ENCODE results near the gene LSM3. TPM values are rescaled to one million over a fixed set of nuclear protein-coding genes. Genes with fewer than 3 reads are reported as not detected.

LSM3 gene
- total RNA-seq, 4 donors from 2014 or later = 11.6 to 16.8 (median 14.2) TPM

DNA sequence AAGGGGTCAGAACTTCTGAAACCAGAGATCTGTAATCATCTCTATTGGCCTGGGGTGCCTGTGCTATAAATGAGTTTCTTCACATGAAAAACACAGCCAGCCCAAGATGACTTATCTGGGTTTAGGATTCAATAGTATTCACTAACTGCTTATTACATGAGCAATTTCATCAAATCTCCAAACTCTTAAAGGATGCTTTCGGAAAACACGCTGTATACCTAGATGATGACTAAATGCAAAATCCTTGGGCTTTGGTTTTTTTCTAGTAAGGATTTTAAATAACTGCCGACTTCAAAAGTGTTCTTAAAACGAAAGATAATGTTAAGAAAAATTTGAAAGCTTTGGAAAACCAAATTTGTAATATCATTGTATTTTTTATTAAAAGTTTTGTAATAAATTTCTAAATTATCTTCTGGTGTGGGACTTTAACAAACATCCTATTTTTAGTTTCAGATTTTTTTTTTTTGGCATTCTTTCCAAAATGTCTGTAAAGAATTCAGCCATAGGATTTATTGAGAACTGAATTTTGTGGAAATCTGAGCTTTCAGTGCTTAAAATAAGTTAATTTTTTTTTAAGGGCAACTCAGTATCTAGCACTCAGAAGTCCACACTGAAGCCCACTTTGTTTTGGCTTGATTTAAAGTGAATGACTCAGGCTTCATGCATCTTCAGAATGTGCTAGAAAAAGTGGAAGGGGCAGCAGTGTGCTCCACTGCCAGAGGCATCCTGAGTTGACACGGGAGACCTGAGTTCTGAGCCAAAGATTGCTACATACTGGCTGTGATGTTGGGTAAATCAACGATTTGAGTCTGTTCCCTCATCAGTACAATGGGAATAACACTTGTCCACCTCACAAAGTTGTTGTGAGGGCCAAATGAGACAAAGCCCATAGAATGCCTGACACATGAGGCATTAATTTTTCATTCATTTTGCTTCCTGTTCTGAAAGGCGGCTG is 35.1 kb upstream of the LSM3 start:
- no peak overlapping the region for H3K4me3 ChIP-seq
- peaks cover 0 to 61% of the 10 kb centered on the region in 2 donors for H3K36me3 ChIP-seq
- no peak for TF ChIP-seq POLR2A (IDR thresholded peaks at IDR 0.05)
- TF ChIP-seq, protein P1, sequence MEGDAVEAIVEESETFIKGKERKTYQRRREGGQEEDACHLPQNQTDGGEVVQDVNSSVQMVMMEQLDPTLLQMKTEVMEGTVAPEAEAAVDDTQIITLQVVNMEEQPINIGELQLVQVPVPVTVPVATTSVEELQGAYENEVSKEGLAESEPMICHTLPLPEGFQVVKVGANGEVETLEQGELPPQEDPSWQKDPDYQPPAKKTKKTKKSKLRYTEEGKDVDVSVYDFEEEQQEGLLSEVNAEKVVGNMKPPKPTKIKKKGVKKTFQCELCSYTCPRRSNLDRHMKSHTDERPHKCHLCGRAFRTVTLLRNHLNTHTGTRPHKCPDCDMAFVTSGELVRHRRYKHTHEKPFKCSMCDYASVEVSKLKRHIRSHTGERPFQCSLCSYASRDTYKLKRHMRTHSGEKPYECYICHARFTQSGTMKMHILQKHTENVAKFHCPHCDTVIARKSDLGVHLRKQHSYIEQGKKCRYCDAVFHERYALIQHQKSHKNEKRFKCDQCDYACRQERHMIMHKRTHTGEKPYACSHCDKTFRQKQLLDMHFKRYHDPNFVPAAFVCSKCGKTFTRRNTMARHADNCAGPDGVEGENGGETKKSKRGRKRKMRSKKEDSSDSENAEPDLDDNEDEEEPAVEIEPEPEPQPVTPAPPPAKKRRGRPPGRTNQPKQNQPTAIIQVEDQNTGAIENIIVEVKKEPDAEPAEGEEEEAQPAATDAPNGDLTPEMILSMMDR (IDR thresholded peaks at IDR 0.05 in 4 of 5, conservative IDR thresholded peaks at IDR 0.05 in 1 of 5) = no peak
- in situ Hi-C loops (cut with MboI; ENCODE audit: low sequenced_read_pairs in 4 of 4) = loop anchor here in 1 of 4 donors (25.0 kb wide), 1 partner anchor 919 kb away; the partner anchor contains the start of gene MRPS25
- no peaks in the 10 kb centered on the region for H3K27me3 ChIP-seq
- H3K4me1 ChIP-seq = peaks cover 24 to 35% of the 10 kb centered on the region in 2 donors
- ATAC-seq (peak; percentile 69 to 73), DNase-seq (peak; percentile 58 to 75)
- peak overlapping the region; percentile 76 to 97 (median 80) for H3K27ac ChIP-seq
- H3K9me3 ChIP-seq = no peaks in the 10 kb centered on the region
- intact Hi-C loops (cut with DNase I; ENCODE audit: low total_unique reads) = no loop called here

DNA sequence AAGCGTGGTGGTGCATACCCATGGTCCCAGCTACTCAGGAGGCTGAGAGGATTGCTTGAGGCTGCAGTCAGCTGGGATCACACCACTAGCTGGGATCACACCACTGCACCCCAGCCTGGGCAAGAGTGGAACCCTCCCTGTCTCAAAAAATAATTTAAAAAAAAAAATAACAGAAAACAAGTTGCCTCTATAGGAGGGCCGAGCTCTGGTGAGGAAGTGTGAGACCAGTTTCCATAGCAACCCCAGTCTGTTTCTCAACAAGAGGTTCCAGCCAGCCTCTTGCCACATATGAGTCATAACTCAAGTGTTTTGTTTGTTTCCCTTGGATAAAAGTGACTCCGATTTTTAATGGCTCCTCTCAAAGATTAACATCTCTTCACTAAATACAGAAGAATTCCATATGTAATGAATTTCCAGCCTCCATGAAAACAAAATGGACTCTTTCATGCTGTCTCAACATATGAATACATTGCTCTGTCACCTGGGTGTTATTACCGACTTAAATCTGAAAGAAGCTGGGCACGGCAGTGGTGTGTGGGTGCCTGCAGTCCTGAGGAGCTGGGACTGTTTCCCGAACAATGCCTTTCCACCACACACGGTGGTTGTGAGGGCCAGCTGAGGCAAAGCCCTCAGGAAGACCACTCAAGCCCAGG is 34.1 kb upstream of the LSM3 start:
- H3K4me1 ChIP-seq = peaks cover 24 to 35% of the 10 kb centered on the region in 2 donors
- peak overlapping the region; percentile 76 to 97 (median 80) for H3K27ac ChIP-seq
- H3K36me3 ChIP-seq = peaks cover 0 to 51% of the 10 kb centered on the region in 2 donors
- H3K4me3 ChIP-seq = peak overlapping the region in 3 of 4 donors; percentile 18 to 38 (median 29)
- peak; percentile 76 to 81 for DNase-seq
- in situ Hi-C loops (cut with MboI; ENCODE audit: low sequenced_read_pairs in 4 of 4) (loop anchor here in 1 of 4 donors (25.0 kb wide), 1 partner anchor 918 kb away; the partner anchor contains the start of gene MRPS25), intact Hi-C loops (cut with DNase I; ENCODE audit: low total_unique reads) (no loop called here)
- H3K27me3 ChIP-seq = no peaks in the 10 kb centered on the region
- peak; percentile 87 to 94 for ATAC-seq
- no peaks in the 10 kb centered on the region for H3K9me3 ChIP-seq
- peak in 1 of 2 donors; percentile 5 for TF ChIP-seq POLR2A (IDR thresholded peaks at IDR 0.05)
- TF ChIP-seq, protein P1 (IDR thresholded peaks at IDR 0.05 in 4 of 5, conservative IDR thresholded peaks at IDR 0.05 in 1 of 5) = no peak

DNA sequence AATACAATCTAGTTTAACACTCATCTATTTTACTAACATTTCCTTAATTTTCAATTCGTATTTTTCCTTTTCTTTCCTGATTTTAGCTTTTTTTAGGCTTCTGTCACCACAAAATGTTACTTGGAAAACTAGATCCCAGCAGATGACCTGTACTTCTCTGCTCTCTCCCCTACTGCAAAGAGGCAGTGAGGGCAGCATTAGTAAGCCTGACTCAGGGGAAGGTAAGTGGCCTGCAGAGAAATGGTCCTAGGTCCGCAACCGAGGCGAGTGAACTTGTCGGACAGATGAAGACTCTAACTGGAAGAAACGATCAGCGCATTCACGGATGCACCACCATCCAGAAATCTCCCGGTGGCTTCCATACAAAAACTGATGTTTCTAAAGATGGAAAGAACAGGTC is 33.4 kb upstream of the LSM3 start:
- no peak for DNase-seq
- TF ChIP-seq, protein P1 (IDR thresholded peaks at IDR 0.05 in 4 of 5, conservative IDR thresholded peaks at IDR 0.05 in 1 of 5) = no peak
- TF ChIP-seq POLR2A (IDR thresholded peaks at IDR 0.05) = no peak
- peak overlapping the region in 1 of 4 donors; percentile 38 for H3K4me3 ChIP-seq
- H3K27ac ChIP-seq = peak overlapping the region; percentile 76 to 97 (median 80)
- ATAC-seq = no peak
- H3K9me3 ChIP-seq = no peaks in the 10 kb centered on the region
- no peaks in the 10 kb centered on the region for H3K27me3 ChIP-seq
- H3K4me1 ChIP-seq = peaks cover 24 to 35% of the 10 kb centered on the region in 2 donors
- peaks cover 0 to 44% of the 10 kb centered on the region in 2 donors for H3K36me3 ChIP-seq
- in situ Hi-C loops (cut with MboI; ENCODE audit: low sequenced_read_pairs in 4 of 4) (loop anchor here in 1 of 4 donors (25.0 kb wide), 1 partner anchor 917 kb away; the partner anchor contains the start of gene MRPS25), intact Hi-C loops (cut with DNase I; ENCODE audit: low total_unique reads) (no loop called here)

DNA sequence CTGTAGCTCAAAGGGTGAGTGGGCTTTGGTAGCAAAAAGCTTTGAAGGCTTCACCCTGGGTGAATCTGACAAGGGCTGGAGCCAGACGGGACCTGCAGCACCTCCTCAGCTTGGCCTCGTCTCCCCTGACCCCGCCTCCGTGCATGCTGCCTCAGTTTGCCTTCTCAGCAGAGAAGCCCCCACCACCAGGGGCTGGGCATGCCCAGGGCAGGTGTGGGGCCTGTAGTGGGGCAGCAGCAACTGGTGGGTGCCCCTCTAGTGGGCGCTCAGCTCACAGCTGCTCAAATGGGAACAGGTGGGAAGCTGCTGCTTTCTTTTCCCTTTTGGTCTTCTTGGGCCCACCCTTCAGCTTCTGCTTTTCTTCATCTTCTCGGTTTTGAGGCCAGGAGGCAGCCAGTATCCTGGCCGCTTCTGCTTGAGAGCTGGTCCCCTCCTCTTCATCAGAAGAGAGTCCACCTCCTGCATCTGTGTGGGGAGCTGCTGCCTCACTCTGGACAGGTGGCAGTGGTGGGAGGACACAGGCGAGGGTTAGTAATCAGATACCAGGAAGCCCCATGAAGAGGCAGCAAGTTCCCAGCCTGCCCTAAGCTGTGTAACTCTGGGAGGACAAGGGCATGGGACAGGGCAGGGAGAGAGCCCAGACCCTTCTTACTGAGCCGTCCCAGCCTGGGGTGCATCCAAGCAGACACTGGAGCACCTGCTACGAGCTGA is 32.8 kb upstream of the LSM3 start:
- Histone ChIP-seq H3K27ac (peak overlapping the region; percentile 76 to 97 (median 80)), H3K36me3 (peaks cover 0 to 41% of the 10 kb centered on the region in 2 donors), H3K4me1 (peaks cover 24 to 30% of the 10 kb centered on the region in 2 donors), H3K27me3 (no peaks in the 10 kb centered on the region), H3K4me3 (no peak overlapping the region), H3K9me3 (no peaks in the 10 kb centered on the region)
- ATAC-seq (peak in 1 of 2 donors; percentile 12), DNase-seq (no peak)
- in situ Hi-C loops (cut with MboI; ENCODE audit: low sequenced_read_pairs in 4 of 4) = loop anchor here in 1 of 4 donors (25.0 kb wide), 1 partner anchor 916 kb away; the partner anchor contains the start of gene MRPS25
- intact Hi-C loops (cut with DNase I; ENCODE audit: low total_unique reads) = no loop called here
- TF ChIP-seq POLR2A (IDR thresholded peaks at IDR 0.05) = no peak
- TF ChIP-seq, protein P1 (IDR thresholded peaks at IDR 0.05 in 4 of 5, conservative IDR thresholded peaks at IDR 0.05 in 1 of 5) = peak in 2 of 5 experiments; percentile 12 to 21

All from gastrocnemius medialis (tissue), 4 donors.